HCT116 (cell line): ENCODE measurements around the gene PCDH15. TPM values are rescaled to one million over a fixed set of nuclear protein-coding genes. Genes with fewer than 3 reads are reported as not detected.

ENCODE experiments used
- ATAC-seq: fragments of 200-7000 bp; cut with Tn5 transposase; 2 replicates; pipeline ENCODE4 v1.9.1; 2020; ENCODE audit warnings: mild to moderate bottlenecking, moderate library complexity
- BruUV-seq: library from RNA; stranded (reverse); fragments of 400-500 nt; replicated peaks from 2 replicates; lab custom pipeline; 2021; lab: Mats Ljungman, UMichigan
- CTCF ChIA-PET: fragments of 300-600 bp; sonication (Branson Sonifier 250); formaldehyde crosslinking; loops from one replicate; lab custom pipeline; 2021; ENCODE audit warnings: antibody characterized with exemption; lab: Charles Lee
- POLR2A ChIA-PET: fragments of 300-600, 350-600 bp; sonication (Branson Sonifier 250); formaldehyde crosslinking; loops from one replicate; lab custom pipeline; 2021; ENCODE audit warnings: antibody characterized with exemption; lab: Charles Lee
- RAD21 ChIA-PET, 2 experiments: fragments of 300-600 bp; sonication (Branson Sonifier 250); formaldehyde crosslinking; loops; one replicate each; lab custom pipeline; 2023; ENCODE audit warnings: low total read pairs in 2 of 2; ENCODE audit not compliant: uncharacterized antibody in 2 of 2, unreplicated experiment in 2 of 2, low non-redundant PET in 1 of 2; lab: Charles Lee
- DNase-seq: peaks from one replicate; pipeline ENCODE4 v3.0.0-alpha.2; 2010; ENCODE audit warnings: low read depth, low spot score
- H2AFZ ChIP-seq: fragments of 200-600 bp; shearing (Covaris generic), sonication (generic); 2 replicates; pipeline ENCODE4 v1.6.1; 2017; ENCODE audit warnings: low read depth, mixed run types, mixed read lengths, antibody characterized with exemption, low read length; ENCODE audit not compliant: poor library complexity, severe bottlenecking
- H3K27ac ChIP-seq: 2 replicates; pipeline ENCODE4 v1.5.1; 2012; ENCODE audit warnings: low read depth, low read length
- H3K27me3 ChIP-seq: fragments of 200-600 bp; sonication (generic); 2 replicates; pipeline ENCODE4 v1.6.1; 2016; ENCODE audit warnings: mixed run types, low read length, mixed read lengths; ENCODE audit not compliant: insufficient read depth
- H3K36me3 ChIP-seq, 2 experiments: fragments of 200-500 bp in 1 of 2; fragments of 200-600 bp in 1 of 2; sonication (Bioruptor generic) in 1 of 2; sonication (generic) in 1 of 2; 2 replicates each; pipeline versions ENCODE4 v1.5.1 to v1.6.1; 2014 to 2016; ENCODE audit warnings: low read length in 2 of 2, inconsistent platforms in 1 of 2, mixed read lengths in 1 of 2, mixed run types in 1 of 2; ENCODE audit not compliant: insufficient read depth in 2 of 2, control insufficient read depth in 1 of 2
- H3K4me1 ChIP-seq, 2 experiments: fragments of 200-600 bp in 1 of 2; sonication (generic) in 1 of 2; 2 replicates each; pipeline versions ENCODE4 v1.5.1 to v1.6.1; 2012 to 2017; ENCODE audit warnings: low read length in 2 of 2, inconsistent platforms in 1 of 2, mild to moderate bottlenecking in 1 of 2, mixed read lengths in 1 of 2, mixed run types in 1 of 2, moderate library complexity in 1 of 2; ENCODE audit not compliant: insufficient read depth in 2 of 2, control insufficient read depth in 1 of 2
- H3K4me2 ChIP-seq: fragments of 200-600 bp; sonication (generic); 2 replicates; pipeline ENCODE4 v1.6.1; 2017; ENCODE audit warnings: mixed run types, low read length, mixed read lengths
- H3K4me3 ChIP-seq, 2 experiments: fragments of 200-600 bp in 1 of 2; sonication (generic) in 1 of 2; replicated peaks in 1 of 2; 2 replicates each; pipeline ENCODE4 v1.5.1; 2011 to 2016; ENCODE audit warnings: low read length in 2 of 2, control low read depth in 1 of 2, low read depth in 1 of 2, mild to moderate bottlenecking in 1 of 2, mixed read lengths in 1 of 2, mixed run types in 1 of 2
- H3K79me2 ChIP-seq: fragments of 200-600 bp; sonication (generic); 2 replicates; pipeline ENCODE4 v1.6.1; 2017; ENCODE audit warnings: mild to moderate bottlenecking, mixed run types, low read length, moderate library complexity, mixed read lengths; ENCODE audit not compliant: insufficient read depth
- H3K9ac ChIP-seq: fragments of 200-600 bp; sonication (generic); 2 replicates; pipeline ENCODE4 v1.6.1; 2016; ENCODE audit warnings: low read length, mixed read lengths
- H3K9me2 ChIP-seq: fragments of 200-600 bp; sonication (generic), shearing (Covaris generic); 2 replicates; pipeline ENCODE4 v1.6.1; 2017; ENCODE audit warnings: mixed run types, mild to moderate bottlenecking, moderate library complexity; ENCODE audit not compliant: insufficient read depth
- H3K9me3 ChIP-seq, 2 experiments: fragments of 200-500 bp in 1 of 2; fragments of 200-600 bp in 1 of 2; sonication (Bioruptor generic) in 1 of 2; sonication (generic) in 1 of 2; 2 replicates each; pipeline ENCODE4 v1.6.1; 2014 to 2017; ENCODE audit warnings: low read length in 2 of 2, mixed read lengths in 2 of 2, inconsistent platforms in 1 of 2, low read depth in 1 of 2, mild to moderate bottlenecking in 1 of 2, mixed run types in 1 of 2, moderate library complexity in 1 of 2; ENCODE audit not compliant: control insufficient read depth in 1 of 2, insufficient read depth in 1 of 2
- H4K20me1 ChIP-seq: fragments of 200-600 bp; sonication (generic), shearing (Covaris generic); 2 replicates; pipeline ENCODE4 v1.6.1; 2017; ENCODE audit warnings: mixed run types, mild to moderate bottlenecking, moderate library complexity; ENCODE audit not compliant: insufficient read depth
- CEBPB ChIP-seq: IDR thresholded peaks from 2 replicates; pipeline ENCODE4 v1.6.1; 2012; ENCODE audit warnings: low read depth
- ELF1 ChIP-seq: IDR thresholded peaks from 2 replicates; pipeline ENCODE4 v1.6.1; 2012; ENCODE audit warnings: low read depth, borderline replicate concordance
- EZH2phosphoT487 ChIP-seq: fragments of 200-600 bp; IDR thresholded peaks from 2 replicates; pipeline ENCODE4 v1.6.1; 2018; ENCODE audit warnings: antibody characterized with exemption, borderline replicate concordance
- FOSL1 ChIP-seq: IDR thresholded peaks from 2 replicates; pipeline ENCODE4 v1.6.1; 2012; ENCODE audit warnings: low read depth
- JUND ChIP-seq: IDR thresholded peaks from 2 replicates; pipeline ENCODE4 v1.6.1; 2012
- RAD21 ChIP-seq: IDR thresholded peaks from 2 replicates; pipeline ENCODE4 v1.6.1; 2012; ENCODE audit warnings: low read depth, mild to moderate bottlenecking
- REST ChIP-seq: IDR thresholded peaks from 2 replicates; pipeline ENCODE4 v1.6.1; 2012; ENCODE audit warnings: low read depth
- TCF7L2 ChIP-seq: IDR thresholded peaks from 2 replicates; pipeline ENCODE4 v1.7.0; 2011; ENCODE audit warnings: borderline replicate concordance, inconsistent platforms; ENCODE audit not compliant: insufficient read depth, insufficient read length; ENCODE audit errors: extremely low read depth
- YY1 ChIP-seq: IDR thresholded peaks from 2 replicates; pipeline ENCODE4 v1.6.1; 2011; ENCODE audit warnings: low read length, low read depth, moderate library complexity, mild to moderate bottlenecking; ENCODE audit not compliant: insufficient replicate concordance; ENCODE audit errors: extremely low read depth
- ZFX ChIP-seq: fragments of 450-650 bp; IDR thresholded peaks from 2 replicates; pipeline ENCODE4 v1.6.1; 2017
- intact Hi-C: fragments of 100-400 bp; cut with micrococcal nuclease; formaldehyde crosslinking; loops from 2 replicates; pipeline ENCODE4 v1.10.0; 2022
- total RNA-seq: library from RNA; stranded (reverse); gene quantifications from one replicate; pipeline ENCODE4 v1.2.1, GENCODE V29; 2021; ENCODE audit not compliant: unreplicated experiment

PCDH15 gene
- total RNA-seq, 1 experiment from 2014 or later: not detected

GRCh38 chr10:53894145-53894544 lies 906.9 kb downstream of the PCDH15 start:
- Histone ChIP-seq H3K9ac (no peak overlapping the region), H3K27ac (no peak overlapping the region), H3K27me3 (no peaks in the 10 kb centered on the region), H4K20me1 (no peaks in the 10 kb centered on the region), H3K9me3 (peaks cover 8 to 10% of the 10 kb centered on the region in 2 experiments; a peak in 2 of 4 replicates), H3K79me2 (no peaks in the 10 kb centered on the region), H3K4me2 (no peak overlapping the region), H3K36me3 (no peaks in the 10 kb centered on the region), H3K4me1 (no peaks in the 10 kb centered on the region), H3K4me3 (no peak overlapping the region), H2AFZ (no peak overlapping the region), H3K9me2 (no peaks in the 10 kb centered on the region)
- POLR2A ChIA-PET: no interaction called here
- DNase-seq (no peak), ATAC-seq (no peak)
- no peak for TF ChIP-seq EZH2phosphoT487
- TF ChIP-seq CEBPB: no peak
- no peak for TF ChIP-seq RAD21
- no peak for TF ChIP-seq YY1
- no peak for TF ChIP-seq ZFX
- no TSS peak for BruUV-seq
- CTCF ChIA-PET: no interaction called here
- intact Hi-C loops: no loop called here
- RAD21 ChIA-PET: no interaction called here

GRCh38 chr10:53893061-53893460 lies 908.0 kb downstream of the PCDH15 start:
- DNase-seq: no peak
- H3K9me2 ChIP-seq: no peaks in the 10 kb centered on the region
- ATAC-seq: no peak
- H3K4me3 ChIP-seq: no peak overlapping the region
- no peaks in the 10 kb centered on the region for H3K36me3 ChIP-seq
- H3K79me2 ChIP-seq: no peaks in the 10 kb centered on the region
- H3K9me3 ChIP-seq: peaks cover 8 to 10% of the 10 kb centered on the region in 2 experiments; a peak in 2 of 4 replicates
- H3K9ac ChIP-seq: no peak overlapping the region
- H4K20me1 ChIP-seq: no peaks in the 10 kb centered on the region
- no peak overlapping the region for H2AFZ ChIP-seq
- CTCF ChIA-PET: no interaction called here
- H3K27ac ChIP-seq: no peak overlapping the region
- H3K4me2 ChIP-seq: no peak overlapping the region
- RAD21 ChIA-PET: no interaction called here
- no TSS peak for BruUV-seq
- TF ChIP-seq YY1 (no peak), REST (no peak), FOSL1 (no peak), TCF7L2 (no peak), EZH2phosphoT487 (no peak), CEBPB (no peak), ELF1 (no peak), JUND (no peak), ZFX (no peak)
- H3K4me1 ChIP-seq: no peaks in the 10 kb centered on the region
- no peaks in the 10 kb centered on the region for H3K27me3 ChIP-seq
- POLR2A ChIA-PET: no interaction called here
- intact Hi-C loops: no loop called here
